HT-29 (cell line): Measurements from ENCODE around the gene MLLT10. TPM values are rescaled to one million over a fixed set of nuclear protein-coding genes. Genes with fewer than 3 reads are reported as not detected.
"Not testable (repeated sequence)": the region's sequence is repeated elsewhere in the genome, so short reads cannot be mapped to it uniquely, and the experiment has no call there.

Experiments
- DNase-seq: peaks from one replicate; pipeline ENCODE4 v3.0.0-alpha.2; 2015; ENCODE audit warnings: low spot score
- total RNA-seq: library from RNA; depleted of rRNA; stranded (reverse); fragments of >200 nt; shearing (Covaris generic); gene quantifications from 2 replicates; pipeline ENCODE4 v1.2.3, GENCODE V29; 2014

Gene MLLT10
- total RNA-seq, 1 experiment from 2014 or later = 31.7 TPM

- no peak for DNase-seq
Observed at GRCh38 chr10:21579291-21579690, 45.3 kb downstream of the MLLT10 start.

GRCh38 chr10:21581421-21581834 lies 47.4 kb downstream of the MLLT10 start:
- not testable (repeated sequence) for DNase-seq

DNA sequence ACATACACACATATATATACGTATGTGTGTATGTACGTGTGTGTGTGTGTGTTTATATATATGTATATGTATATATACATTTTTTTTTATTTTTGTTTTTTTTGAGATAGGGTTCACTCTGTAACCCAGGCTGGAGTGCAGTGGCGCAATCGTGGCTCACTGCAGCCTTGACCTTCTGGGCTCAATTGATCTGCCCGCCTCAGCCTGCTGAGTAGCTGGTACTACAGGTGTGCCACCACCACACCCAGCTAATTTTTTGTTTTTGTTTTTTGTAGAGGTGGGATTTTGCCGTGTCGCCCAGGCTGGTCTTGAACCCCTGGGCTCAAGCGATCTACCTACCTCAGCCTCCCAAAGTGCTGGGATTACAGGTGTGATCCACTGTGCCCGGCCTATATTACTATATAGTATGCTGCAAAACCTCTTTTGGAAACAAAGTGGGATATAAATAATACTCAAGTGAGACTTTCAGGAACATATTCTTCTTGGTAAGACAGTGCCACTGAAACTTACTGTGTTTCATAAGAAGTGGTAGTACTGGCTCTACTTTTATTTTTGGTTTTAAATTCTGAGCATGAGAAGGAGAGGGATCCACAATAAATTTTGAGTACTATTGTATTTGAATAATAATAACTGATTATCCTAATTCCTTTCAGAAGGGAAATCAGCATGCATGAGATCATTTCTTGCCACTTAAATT lies 51.0 kb downstream of the MLLT10 start:
- no peak for DNase-seq

DNA sequence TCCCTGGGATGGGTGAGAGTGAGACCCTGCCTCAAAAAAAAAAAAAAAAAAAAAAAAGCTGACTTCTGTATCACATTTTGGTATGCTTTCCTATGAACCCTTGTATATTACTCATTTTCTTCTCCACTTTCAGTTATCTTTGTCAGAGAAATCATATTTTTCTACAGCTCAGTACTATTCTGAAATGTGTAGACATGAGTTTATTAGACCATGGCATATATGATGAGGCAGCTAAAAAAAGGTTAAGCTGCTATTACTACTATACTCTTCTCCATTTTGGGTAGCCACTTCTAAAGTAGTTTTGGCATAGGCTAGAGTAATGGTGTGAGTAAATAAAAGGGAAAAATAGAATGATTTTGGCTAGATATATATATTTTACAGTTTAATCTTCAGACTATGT lies 53.4 kb downstream of the MLLT10 start:
- no peak for DNase-seq

DNA sequence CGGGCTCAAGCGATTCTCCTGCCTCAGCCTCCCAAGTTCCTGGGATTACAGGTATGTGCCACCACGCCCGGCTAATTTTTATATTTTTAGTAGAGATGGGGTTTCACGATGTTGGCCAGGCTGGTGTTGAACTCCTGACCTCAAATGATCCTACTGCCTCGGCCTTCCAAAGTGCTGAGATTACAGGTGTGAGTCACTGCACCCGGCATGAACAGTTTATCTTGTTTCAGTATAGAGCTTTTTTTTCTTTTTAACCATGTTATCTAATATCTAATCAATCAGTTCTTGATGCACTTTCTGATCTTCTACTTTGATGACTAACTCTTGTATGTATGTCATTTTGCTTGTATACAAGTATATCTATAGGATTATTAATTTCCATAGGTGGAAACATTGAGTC lies 54.1 kb downstream of the MLLT10 start:
- not testable (repeated sequence) for DNase-seq

- DNase-seq = no peak
Observed at GRCh38 chr10:21593986-21594385, 60.0 kb downstream of the MLLT10 start.

DNA sequence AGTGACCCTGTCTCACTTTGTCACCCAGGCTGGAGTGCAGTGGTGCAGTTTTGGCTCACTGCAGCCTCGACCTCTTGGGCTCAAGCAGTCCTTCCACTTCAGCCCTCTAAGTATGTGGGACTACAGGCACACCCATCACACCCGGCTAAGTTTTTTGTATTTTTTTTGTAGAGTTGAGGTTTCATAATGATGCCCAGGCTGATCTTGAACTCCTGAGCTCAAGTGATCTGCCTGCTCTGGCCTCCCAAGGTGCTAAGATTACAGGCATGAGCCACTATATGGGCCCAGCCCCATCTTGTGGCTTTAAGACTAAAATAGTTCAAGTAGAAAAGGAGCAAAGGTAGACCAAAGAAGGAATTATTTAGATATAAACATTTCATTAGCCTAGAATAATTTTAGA lies 65.5 kb downstream of the MLLT10 start:
- no peak for DNase-seq

- DNase-seq = no peak
Observed at GRCh38 chr10:21600804-21601433, 66.9 kb downstream of the MLLT10 start.

GRCh38 chr10:21602313-21602712 lies 68.3 kb downstream of the MLLT10 start:
- DNase-seq = no peak

GRCh38 chr10:21603721-21604120 lies 69.7 kb downstream of the MLLT10 start:
- no peak for DNase-seq

GRCh38 chr10:21604651-21605050 lies 70.6 kb downstream of the MLLT10 start:
- DNase-seq = no peak

GRCh38 chr10:21607907-21608306 lies 73.9 kb downstream of the MLLT10 start:
- DNase-seq = no peak

DNA sequence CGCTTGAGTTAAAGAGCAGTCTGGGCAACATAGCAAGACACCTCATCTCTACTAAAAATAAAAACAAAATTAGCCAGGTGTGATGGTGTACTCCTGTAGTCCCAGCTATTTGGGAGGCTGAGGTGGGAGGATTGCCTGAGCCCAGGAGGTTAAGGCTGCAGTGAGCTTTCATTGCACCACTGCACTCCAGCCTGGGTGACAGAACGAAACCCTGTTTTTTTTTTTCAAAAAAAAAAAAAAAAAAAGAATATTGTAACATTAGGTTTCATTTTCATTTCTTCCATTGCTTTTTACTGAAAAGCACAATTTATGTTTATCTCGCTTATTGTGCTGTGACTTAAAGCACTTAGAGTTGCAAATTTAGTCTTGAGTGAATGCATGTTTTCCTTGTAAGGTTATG lies 80.0 kb downstream of the MLLT10 start:
- no peak for DNase-seq

- no peak for DNase-seq
Observed at GRCh38 chr10:21617267-21617666, 83.2 kb downstream of the MLLT10 start.

- DNase-seq = no peak
Observed at GRCh38 chr10:21623291-21623690, 89.3 kb downstream of the MLLT10 start.

- not testable (repeated sequence) for DNase-seq
Observed at GRCh38 chr10:21624421-21624820, 90.4 kb downstream of the MLLT10 start.

GRCh38 chr10:21624951-21625350 lies 90.9 kb downstream of the MLLT10 start:
- no peak for DNase-seq

DNA sequence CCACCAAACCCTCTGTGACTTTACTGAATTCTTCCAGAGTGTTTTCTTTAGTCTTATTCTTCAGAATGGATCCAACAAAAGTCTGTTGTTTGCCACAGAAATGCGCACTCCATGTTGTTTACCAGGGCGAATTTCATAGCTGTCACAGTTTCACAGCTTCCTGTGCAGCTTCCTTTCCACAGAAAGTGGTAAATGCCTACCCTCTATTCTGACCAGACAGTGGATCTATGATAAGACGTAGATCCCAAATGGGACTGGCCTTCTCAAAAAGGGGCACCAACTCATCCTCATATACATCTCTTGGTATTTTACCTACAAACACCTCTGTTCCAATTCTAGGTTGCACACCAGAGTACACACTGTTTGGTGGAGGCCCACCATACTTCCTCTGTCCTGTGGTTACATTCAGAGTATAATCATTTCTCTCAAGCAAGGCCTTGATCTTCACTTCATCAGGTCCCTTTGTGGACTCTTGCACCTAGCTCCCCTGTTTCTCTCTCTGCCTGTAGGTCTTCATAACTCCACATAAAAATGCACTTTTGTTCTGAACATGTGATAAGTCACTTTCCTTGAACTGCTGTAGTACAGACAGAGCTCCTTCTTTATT lies 91.7 kb downstream of the MLLT10 start:
- DNase-seq = no peak

DNA sequence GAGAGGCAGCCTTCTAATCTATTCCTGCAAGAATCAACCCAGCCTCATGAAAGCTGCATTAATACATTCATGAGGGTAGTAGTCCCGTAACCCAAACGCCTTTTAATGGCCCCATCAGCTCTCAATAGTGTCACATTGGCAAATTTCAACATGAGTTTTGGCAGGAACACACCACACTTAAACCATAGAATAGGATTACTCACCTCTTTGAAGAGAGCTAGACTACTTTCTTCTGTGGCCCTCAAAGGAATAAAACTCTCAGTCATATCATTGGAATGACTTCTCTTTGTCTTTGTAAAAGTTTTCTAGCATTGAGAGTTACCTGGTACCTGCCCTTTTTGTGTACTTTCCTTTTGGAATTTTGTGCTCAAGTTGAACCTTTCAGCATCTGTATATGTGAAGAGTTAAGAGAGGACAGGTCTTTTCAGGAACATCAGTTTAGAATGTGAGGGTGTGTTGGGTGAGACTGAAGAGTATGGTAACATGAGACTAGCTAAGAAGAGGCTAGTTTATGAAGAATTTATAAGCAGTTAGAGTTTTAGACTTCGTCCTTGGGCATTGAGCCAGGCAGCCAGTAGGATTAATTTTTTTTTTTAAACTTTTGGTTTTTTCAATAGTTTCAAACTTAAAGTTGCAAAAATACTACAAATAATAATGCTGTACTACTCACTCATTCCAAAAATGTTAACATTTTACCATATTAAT lies 92.6 kb downstream of the MLLT10 start:
- no peak for DNase-seq

GRCh38 chr10:21627331-21627730 lies 93.3 kb downstream of the MLLT10 start:
- no peak for DNase-seq

DNA sequence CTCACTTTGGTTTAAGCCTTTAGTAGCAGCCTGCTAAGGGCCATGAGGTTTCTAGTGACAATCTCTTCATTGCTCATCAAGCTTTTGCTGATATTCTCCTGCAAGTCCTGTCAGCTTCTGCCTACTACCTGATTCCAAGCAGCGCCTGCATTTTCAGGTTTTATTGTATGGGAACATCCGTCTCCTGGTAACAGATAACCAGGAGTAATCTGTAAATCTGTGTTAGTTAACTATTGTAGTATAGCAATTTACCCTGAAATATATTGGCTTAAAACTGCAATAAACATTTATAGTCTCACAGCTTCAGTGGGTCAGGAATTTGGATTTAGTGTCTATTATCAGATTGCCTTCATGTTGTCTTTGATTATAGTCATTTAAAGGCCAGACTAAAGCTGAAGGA lies 94.0 kb downstream of the MLLT10 start:
- DNase-seq = no peak

DNA sequence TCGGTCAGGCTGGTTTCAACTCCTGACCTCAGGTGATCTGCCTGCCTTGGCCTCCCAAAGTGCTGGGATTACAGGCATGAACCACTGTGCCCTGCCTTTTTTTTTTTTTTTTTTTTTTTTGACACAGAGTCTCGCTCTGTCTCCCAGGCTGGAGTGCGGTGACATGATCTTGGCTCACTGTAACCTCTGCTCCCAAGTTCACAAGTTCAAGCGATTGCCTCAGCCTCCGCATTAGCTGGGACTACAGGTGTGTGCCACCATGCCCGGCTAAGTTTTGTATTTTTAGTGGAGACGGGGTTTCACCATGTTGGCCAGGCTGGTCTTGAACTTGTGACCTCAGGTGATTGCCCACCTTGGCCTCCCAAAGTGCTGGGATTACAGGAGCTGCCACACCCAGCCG lies 94.6 kb downstream of the MLLT10 start:
- DNase-seq = not testable (repeated sequence)
